ENCODE data around the gene COPB2. TPM values are rescaled to one million over a fixed set of nuclear protein-coding genes. Genes with fewer than 3 reads are reported as not detected.

COPB2 gene
- total and polyA plus RNA-seq, 2 experiments from 2014 or later = 156 to 170 TPM

DNA sequence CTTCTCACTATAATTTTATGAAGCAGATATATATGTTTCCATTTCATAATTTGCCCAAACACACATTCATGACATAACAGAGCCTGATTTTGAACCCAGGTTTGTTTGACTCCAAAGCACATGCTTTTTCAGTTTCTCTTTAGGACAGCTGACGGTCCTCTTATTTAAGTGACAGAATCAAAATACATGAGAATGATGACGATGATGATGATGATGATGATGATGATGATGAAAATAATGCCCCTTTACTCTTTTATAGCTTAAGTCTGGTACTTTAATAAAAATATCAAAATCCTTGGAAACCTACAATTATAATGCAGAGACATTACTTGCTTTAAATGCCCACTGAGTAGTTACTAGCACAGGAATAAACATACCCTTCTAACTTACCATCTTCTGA, 15.3 kb downstream of the COPB2 start:
- 95% methylated on average over 2 of the region's 2 CpGs for WGBS (ENCODE audit: low lambda C conversion rate, missing lambda C conversion rate)

DNA sequence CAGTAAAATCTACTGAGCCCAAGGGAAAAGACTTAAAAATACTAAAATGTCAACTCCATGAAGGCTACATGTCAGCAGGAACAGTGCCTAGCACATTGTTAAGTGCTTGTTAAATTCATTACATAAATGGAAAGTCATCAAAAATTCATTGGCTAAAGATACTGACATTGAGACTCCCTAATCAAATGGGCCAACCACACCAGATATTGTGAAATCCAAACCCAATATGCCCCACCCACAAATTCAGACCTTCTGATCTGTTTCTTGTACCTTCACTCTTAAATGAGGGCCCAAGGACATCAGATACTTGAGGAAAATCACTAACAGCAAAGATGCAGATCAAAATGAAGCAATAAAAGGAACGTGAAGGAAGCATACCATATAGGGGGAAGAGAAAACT, 24.9 kb downstream of the COPB2 start:
- H3K27ac ChIP-seq = no peak overlapping the region
- no peaks in the 10 kb centered on the region for H3K27me3 ChIP-seq
- WGBS (ENCODE audit: low lambda C conversion rate, missing lambda C conversion rate) = 100% methylated on average over 1 of the region's 1 CpG
- no peaks in the 10 kb centered on the region for H3K9me2 ChIP-seq (replicated peaks; ENCODE audit: insufficient read depth)
- no peak for DNase-seq (ENCODE audit: low spot score)
- no peak overlapping the region for H3K4me3 ChIP-seq
- no peaks in the 10 kb centered on the region for H3K9me3 ChIP-seq (ENCODE audit: low read depth)
- no peaks in the 10 kb centered on the region for H3K4me1 ChIP-seq (ENCODE audit: insufficient read depth)
- peaks cover 26% of the 10 kb centered on the region for H3K79me2 ChIP-seq
- no peak overlapping the region for H3K4me2 ChIP-seq
- peaks cover 7% of the 10 kb centered on the region for H4K20me1 ChIP-seq (ENCODE audit: insufficient read depth, poor library complexity, severe bottlenecking)
- H2AFZ ChIP-seq = no peak overlapping the region
- TF ChIP-seq EZH2 (IDR thresholded peaks at IDR 0.05; ENCODE audit: borderline replicate concordance) = no peak
- no peak for TF ChIP-seq CTCF (IDR thresholded peaks at IDR 0.05; ENCODE audit: poor library complexity)
- TF ChIP-seq EZH2phosphoT487 (IDR thresholded peaks at IDR 0.05; ENCODE audit: low read depth, severe bottlenecking, unreplicated experiment) = no peak
- peaks cover 22% of the 10 kb centered on the region for H3K36me3 ChIP-seq (replicated peaks; ENCODE audit: insufficient read depth, low read depth)

More for the DNA sequence above, 15.3 kb downstream of the COPB2 start:
- Histone ChIP-seq H4K20me1 (ENCODE audit: insufficient read depth, poor library complexity, severe bottlenecking) (peaks cover 40% of the 10 kb centered on the region), H3K9me2 (replicated peaks; ENCODE audit: insufficient read depth) (no peaks in the 10 kb centered on the region), H3K4me3 (no peak overlapping the region), H3K36me3 (replicated peaks; ENCODE audit: insufficient read depth, low read depth) (peaks cover 12% of the 10 kb centered on the region), H3K27me3 (no peaks in the 10 kb centered on the region), H3K4me1 (ENCODE audit: insufficient read depth) (no peaks in the 10 kb centered on the region), H3K79me2 (peaks cover 47% of the 10 kb centered on the region), H3K27ac (no peak overlapping the region), H3K9me3 (ENCODE audit: low read depth) (no peaks in the 10 kb centered on the region), H3K4me2 (no peak overlapping the region), H2AFZ (no peak overlapping the region)
- no peak for DNase-seq (ENCODE audit: low spot score)
- no peak for TF ChIP-seq EZH2 (IDR thresholded peaks at IDR 0.05; ENCODE audit: borderline replicate concordance)
- TF ChIP-seq CTCF (IDR thresholded peaks at IDR 0.05; ENCODE audit: poor library complexity) = no peak
- no peak for TF ChIP-seq EZH2phosphoT487 (IDR thresholded peaks at IDR 0.05; ENCODE audit: low read depth, severe bottlenecking, unreplicated experiment)

DNA sequence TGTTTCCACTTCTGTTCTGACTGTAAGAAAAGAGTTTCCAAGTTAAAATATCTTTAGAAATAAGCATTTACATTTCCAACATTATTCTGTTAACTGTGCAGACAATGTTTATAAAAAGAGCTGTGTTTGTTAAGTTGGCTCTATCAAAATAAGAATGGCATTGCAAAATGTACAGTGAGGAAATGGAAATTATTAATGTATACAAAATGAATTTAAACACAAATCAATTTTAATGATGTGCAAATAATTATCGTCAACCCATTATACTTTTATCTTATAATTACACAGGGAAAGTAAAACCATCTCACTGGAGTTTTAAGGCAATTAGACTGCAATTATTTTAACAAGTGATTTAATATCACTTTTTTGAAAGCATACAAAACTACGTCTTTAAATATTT, 28.2 kb downstream of the COPB2 start:
- Histone ChIP-seq H3K4me3 (no peak overlapping the region), H3K27me3 (no peaks in the 10 kb centered on the region), H3K36me3 (replicated peaks; ENCODE audit: insufficient read depth, low read depth) (peaks cover 14% of the 10 kb centered on the region), H3K9me3 (ENCODE audit: low read depth) (no peaks in the 10 kb centered on the region), H3K27ac (no peak overlapping the region), H3K4me1 (ENCODE audit: insufficient read depth) (no peaks in the 10 kb centered on the region), H3K79me2 (peaks cover 12% of the 10 kb centered on the region), H3K9me2 (replicated peaks; ENCODE audit: insufficient read depth) (no peaks in the 10 kb centered on the region), H3K4me2 (no peak overlapping the region), H4K20me1 (ENCODE audit: insufficient read depth, poor library complexity, severe bottlenecking) (peaks cover 7% of the 10 kb centered on the region), H2AFZ (no peak overlapping the region)
- 93% methylated on average over 2 of the region's 2 CpGs for WGBS (ENCODE audit: low lambda C conversion rate, missing lambda C conversion rate)
- DNase-seq (ENCODE audit: low spot score) = no peak
- TF ChIP-seq EZH2 (IDR thresholded peaks at IDR 0.05; ENCODE audit: borderline replicate concordance) (no peak), EZH2phosphoT487 (IDR thresholded peaks at IDR 0.05; ENCODE audit: low read depth, severe bottlenecking, unreplicated experiment) (no peak), CTCF (IDR thresholded peaks at IDR 0.05; ENCODE audit: poor library complexity) (no peak)

Measured in hepatocyte (in vitro differentiated cells).